ENCODE results near the gene GSN.
A peak's percentile ranks its signal among the peaks of the same experiment; 100 is the strongest.

Gene GSN

DNA sequence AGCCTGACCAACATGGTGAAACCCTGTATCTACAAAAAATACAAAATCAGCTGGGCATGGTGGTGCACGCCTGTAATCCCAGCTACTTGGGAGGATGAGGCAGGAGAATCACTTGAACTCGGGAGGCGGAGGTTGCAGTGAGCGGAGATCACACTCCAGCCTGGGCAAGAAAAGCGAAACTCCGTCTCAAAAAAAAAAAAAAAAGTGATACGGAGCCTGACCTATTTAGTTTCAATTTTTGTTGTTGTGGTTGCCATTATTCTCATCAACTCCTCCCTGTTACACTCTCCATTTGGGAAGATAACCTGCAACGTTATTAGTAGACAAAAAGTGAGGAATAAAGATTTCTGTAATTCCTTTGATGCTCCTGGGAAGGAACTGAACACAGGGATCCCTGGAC is 100.8 kb downstream of the GSN start:
- no peak for DNase-seq (ENCODE audit: low spot score)
- TF ChIP-seq, protein P1, sequence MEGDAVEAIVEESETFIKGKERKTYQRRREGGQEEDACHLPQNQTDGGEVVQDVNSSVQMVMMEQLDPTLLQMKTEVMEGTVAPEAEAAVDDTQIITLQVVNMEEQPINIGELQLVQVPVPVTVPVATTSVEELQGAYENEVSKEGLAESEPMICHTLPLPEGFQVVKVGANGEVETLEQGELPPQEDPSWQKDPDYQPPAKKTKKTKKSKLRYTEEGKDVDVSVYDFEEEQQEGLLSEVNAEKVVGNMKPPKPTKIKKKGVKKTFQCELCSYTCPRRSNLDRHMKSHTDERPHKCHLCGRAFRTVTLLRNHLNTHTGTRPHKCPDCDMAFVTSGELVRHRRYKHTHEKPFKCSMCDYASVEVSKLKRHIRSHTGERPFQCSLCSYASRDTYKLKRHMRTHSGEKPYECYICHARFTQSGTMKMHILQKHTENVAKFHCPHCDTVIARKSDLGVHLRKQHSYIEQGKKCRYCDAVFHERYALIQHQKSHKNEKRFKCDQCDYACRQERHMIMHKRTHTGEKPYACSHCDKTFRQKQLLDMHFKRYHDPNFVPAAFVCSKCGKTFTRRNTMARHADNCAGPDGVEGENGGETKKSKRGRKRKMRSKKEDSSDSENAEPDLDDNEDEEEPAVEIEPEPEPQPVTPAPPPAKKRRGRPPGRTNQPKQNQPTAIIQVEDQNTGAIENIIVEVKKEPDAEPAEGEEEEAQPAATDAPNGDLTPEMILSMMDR (IDR thresholded peaks at IDR 0.05): no peak
- Histone ChIP-seq H3K27ac (peak overlapping the region; percentile 92 to 98), H3K4me3 (peak overlapping the region; percentile 85)

DNA sequence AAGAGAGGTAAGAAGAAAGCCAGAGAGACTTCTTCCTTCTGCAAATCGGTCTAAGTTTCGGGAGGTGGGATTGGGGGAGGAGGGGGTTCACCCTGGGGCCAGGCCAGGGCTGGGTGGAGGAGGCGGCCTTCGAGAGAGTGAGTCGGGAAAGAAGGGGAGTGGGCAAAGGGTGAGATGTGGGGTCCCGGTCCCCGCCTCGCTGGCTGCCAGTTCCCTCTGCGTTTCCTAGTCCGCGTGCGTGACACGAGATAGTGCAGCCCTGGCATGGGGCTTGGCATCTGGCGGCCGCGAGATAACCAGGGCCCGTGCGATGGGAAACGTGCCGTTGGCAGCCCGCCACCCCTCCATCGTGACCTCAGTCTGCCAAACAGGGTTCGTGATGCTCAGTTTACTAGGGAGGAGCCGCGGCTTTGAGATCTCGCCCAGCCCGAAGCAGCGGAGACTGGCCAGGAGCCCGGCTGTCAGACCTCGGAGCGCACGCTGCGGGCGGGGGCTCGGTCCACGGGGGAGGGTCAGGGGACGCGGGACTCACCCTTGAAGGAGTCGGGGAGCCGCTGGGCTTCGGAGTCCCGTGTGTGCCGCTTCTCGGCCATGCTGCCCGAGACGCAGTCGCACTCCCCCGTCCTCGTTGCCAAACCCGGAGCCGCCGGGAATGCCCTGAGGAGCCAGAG is 101.8 kb downstream of the GSN start, which contains the start of gene STOM:
TSS of gene STOM (minus strand) at position 656 of the 671 bp plus-strand sequence. CDS start at position 593, 63 bp downstream.
- TF ChIP-seq, protein P1 (IDR thresholded peaks at IDR 0.05): no peak
- Histone ChIP-seq H3K4me3 (peak within 1 kb of the TSS; percentile 85), H3K27ac (peak within 1 kb of the TSS; percentile 92 to 98)
- DNase-seq (ENCODE audit: low spot score): peak; percentile 97

DNA sequence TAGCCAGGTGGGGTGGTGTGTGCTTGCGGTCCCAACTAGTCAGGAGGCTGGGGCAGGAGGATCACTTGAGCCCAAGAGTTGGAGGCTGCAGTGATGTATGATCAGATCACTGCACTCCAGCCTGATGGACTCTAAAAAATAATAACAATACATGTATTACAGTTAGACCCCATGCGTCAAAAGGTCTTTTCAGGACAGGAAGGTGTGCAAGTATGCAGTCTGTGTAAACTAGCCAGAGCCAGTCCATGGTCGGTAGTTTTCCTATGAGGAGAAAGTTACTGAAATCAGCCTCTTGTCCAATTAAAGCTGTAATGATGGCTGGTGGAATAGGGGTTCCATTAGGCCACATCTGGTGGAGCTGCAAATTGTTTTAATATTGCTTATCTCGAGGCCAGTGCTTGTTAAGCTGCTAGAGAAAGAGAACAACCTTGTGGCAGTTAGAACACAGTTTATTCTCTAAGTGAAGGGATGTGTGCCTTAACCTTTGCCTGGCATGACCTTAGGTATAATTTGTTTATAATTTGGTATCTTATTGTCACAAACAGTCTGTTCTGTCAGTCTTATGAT is 103.6 kb downstream of the GSN start:
- DNase-seq (ENCODE audit: low spot score): no peak
- Histone ChIP-seq H3K4me3 (no peak overlapping the region), H3K27ac (peak overlapping the region; percentile 71 to 98)
- TF ChIP-seq, protein P1 (IDR thresholded peaks at IDR 0.05): no peak

DNA sequence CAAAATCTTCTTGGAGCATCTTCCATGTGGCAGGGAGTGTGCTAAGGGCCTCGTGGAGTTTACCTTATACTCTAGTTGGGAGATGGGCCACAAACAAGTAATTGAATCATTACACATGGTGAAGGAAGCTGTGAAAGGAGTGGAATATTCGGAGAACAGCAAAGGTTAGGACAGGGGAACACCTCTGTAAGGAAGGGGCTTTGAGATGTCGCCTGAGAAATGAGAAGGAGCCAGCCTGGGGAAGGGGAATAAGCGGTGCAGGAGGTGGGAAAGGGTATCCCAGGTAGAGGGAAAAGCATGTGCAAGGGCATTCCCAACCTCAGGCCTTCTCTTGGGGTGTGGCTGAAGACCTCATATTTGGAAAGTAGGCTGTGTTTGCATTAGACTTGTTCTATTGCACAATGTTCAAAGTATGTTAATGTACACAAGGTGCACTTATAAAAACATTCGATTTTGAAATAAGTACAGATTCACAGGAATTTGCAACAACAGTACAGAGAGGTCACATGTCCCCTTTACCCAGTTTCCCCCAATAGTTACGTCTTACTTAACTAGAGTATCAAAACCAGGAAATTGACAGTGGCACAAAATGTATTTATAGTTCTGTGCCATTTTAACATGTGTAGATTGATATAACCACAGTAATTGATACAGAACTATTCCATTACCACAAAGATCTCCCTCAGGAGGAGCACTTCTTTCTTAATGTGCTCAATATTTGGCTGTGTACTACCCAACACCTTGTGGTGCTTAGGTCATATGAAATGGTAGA is 104.5 kb downstream of the GSN start:
- Histone ChIP-seq H3K4me3 (no peak overlapping the region), H3K27ac (peak overlapping the region; percentile 71 to 98)
- TF ChIP-seq, protein P1 (IDR thresholded peaks at IDR 0.05): no peak
- DNase-seq (ENCODE audit: low spot score): no peak

DNA sequence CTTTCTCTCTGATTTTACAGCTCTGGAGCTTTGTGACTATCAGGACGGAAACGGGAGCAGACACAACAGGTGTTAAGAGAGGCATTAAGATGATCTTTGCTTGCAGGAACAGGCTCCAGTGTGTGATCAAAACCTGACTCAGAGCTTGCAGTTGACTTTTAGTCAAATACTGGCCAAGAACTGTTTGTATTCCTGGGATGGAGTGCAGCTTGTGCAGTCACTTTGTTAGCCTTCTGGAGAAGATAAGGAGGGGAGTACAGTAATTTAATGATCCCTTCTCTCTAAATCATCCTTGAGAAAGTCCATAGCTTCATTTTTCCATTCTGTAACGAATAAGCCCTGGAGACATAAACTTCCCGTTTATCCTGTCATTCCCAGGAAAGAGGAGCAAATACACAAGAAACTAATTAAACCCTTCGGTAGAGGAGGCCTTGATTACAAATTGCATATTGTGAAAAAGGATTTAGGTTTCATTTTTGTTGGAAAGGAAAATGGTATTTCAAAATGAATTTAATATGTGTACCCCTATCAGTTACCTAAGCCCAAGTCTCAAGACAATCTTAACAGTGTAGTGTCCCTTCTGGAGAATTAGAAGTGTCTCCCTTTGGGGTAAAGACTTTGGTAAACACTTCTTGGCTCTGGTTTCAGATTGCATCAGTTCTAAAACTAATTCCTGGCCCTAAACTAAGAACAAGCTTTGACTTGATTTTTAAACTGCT is 105.2 kb downstream of the GSN start:
- TF ChIP-seq, protein P1 (IDR thresholded peaks at IDR 0.05): no peak
- no peak for DNase-seq (ENCODE audit: low spot score)
- Histone ChIP-seq H3K4me3 (peak overlapping the region; percentile 1), H3K27ac (peak overlapping the region; percentile 71 to 98)

DNA sequence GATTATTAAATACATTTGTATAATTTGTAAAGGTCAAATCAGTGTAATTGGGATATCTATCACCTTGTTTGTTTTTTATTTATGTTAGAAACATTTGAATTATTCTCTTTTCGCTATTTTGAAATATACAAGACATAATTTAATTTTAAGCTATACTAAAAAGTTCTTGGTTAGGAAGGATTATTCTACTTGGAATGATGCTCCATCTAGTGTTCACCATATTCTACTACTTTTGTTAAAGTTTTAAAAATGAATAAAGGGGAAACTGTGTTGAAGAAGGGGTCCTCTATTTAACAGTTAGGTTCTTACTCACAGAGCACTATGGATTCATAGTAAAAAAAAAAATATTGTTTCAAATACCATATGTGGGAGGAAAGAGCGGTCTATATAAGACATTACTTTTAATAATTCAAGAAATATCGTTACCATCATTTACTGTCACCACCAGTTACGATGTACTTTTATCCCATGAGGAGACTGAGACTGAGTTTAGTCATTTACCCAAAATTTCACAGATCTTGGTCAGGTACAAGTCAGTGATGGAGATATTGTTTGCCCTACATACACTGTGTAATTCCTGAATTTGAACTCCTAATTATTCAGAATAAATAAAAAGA is 108.4 kb downstream of the GSN start:
- Histone ChIP-seq H3K4me3 (no peak overlapping the region), H3K27ac (no peak overlapping the region)
- TF ChIP-seq, protein P1 (IDR thresholded peaks at IDR 0.05): peak; percentile 29
- no peak for DNase-seq (ENCODE audit: low spot score)

Data from coronary artery (tissue), 2 donors.